GM18873 (cell line): ENCODE data around the gene EFNA3.

Experiments used
- ATAC-seq: cut with Tn5 transposase; IDR thresholded peaks from one replicate; pipeline ENCODE4 v1.9.1; 2021; ENCODE audit warnings: mild to moderate bottlenecking, moderate library complexity, moderate number of reproducible peaks; ENCODE audit not compliant: unreplicated experiment, low FRiP score

EFNA3 gene

GRCh38 chr1:155064832-155065429 lies 13.7 kb upstream of the EFNA3 start:
- ATAC-seq: no peak

- no peak for ATAC-seq
These were observed 11.9 kb upstream of the EFNA3 start for GRCh38 chr1:155066777-155067176.

- no peak for ATAC-seq
These were observed 10.0 kb upstream of the EFNA3 start for GRCh38 chr1:155068599-155068998.

- ATAC-seq: no peak
These were observed 9.0 kb upstream of the EFNA3 start for GRCh38 chr1:155069551-155070157.

- no peak for ATAC-seq
These were observed 8.4 kb upstream of the EFNA3 start for GRCh38 chr1:155070158-155070621.

- no peak for ATAC-seq
These were observed 7.7 kb upstream of the EFNA3 start for GRCh38 chr1:155070721-155071569.

- no peak for ATAC-seq
These were observed 6.9 kb upstream of the EFNA3 start for GRCh38 chr1:155071701-155072100.

GRCh38 chr1:155072531-155073289 lies 5.9 kb upstream of the EFNA3 start:
- ATAC-seq: no peak

- ATAC-seq: no peak
These were observed 5.0 kb upstream of the EFNA3 start for GRCh38 chr1:155073377-155074242.

GRCh38 chr1:155075535-155075934 lies 3.1 kb upstream of the EFNA3 start:
- no peak for ATAC-seq

GRCh38 chr1:155076371-155076770 lies 2.3 kb upstream of the EFNA3 start:
- no peak for ATAC-seq

GRCh38 chr1:155077346-155077745 lies 1.3 kb upstream of the EFNA3 start:
- no peak for ATAC-seq

- no peak for ATAC-seq
These were observed 735 bp upstream of the EFNA3 start for GRCh38 chr1:155077758-155078445.

GRCh38 chr1:155079210-155079486 lies 511 bp downstream of the EFNA3 start:
- no peak for ATAC-seq

- no peak for ATAC-seq
These were observed 1.1 kb downstream of the EFNA3 start for GRCh38 chr1:155079487-155080311.

- no peak for ATAC-seq
These were observed 1.9 kb downstream of the EFNA3 start for GRCh38 chr1:155080312-155081228.

- ATAC-seq: no peak
These were observed 3.0 kb downstream of the EFNA3 start for GRCh38 chr1:155081472-155082300.
